Vagina (tissue), 2 donors: ENCODE results near the gene DDX4.

ENCODE experiments used
- POLR2A ChIP-seq, 2 donors: fragments of 450-650 bp; IDR thresholded peaks; one replicate each; pipeline ENCODE4 v1.6.1; 2017; ENCODE audit warnings: antibody characterized with exemption in 2 of 2, mild to moderate bottlenecking in 2 of 2, moderate library complexity in 2 of 2
- POLR2AphosphoS5 ChIP-seq, 2 donors: sonication (generic); formaldehyde crosslinking; IDR thresholded peaks; one replicate each; pipeline ENCODE4 v1.9.0; 2017; ENCODE audit warnings: antibody characterized with exemption in 2 of 2, mild to moderate bottlenecking in 2 of 2, low read depth in 1 of 2; ENCODE audit not compliant: insufficient read depth in 1 of 2
- TF ChIP-seq, protein P1 (sequence below), 3 experiments: fragments of 450-650 bp in 2 of 3; fragments of 200-600 bp in 1 of 3; sonication (generic) in 1 of 3; IDR thresholded peaks; one replicate each; pipeline ENCODE4 v1.5.1; 2017 to 2019; ENCODE audit warnings: antibody characterized with exemption in 3 of 3, mild to moderate bottlenecking in 2 of 3, moderate library complexity in 2 of 3

DNA sequence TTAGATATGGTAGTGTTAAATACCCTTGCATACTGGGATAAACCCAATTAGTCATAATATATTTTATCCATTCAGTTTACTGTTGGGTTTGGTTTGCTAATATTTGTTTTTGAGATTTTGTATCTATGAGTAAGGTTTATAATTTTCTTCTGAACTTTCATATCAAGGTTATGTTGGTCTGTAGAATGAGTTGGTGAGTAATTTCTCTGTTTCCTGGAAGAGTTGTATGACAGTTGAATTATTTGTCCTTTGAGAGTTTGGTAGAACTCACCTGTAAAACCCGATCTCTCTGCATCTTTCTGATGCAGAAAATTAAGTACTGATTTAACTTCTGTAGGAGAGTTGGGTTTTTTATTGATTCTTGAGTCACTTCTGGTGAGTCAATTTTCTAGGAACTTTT, 20.4 kb downstream of the DDX4 start:
- TF ChIP-seq, protein P1, sequence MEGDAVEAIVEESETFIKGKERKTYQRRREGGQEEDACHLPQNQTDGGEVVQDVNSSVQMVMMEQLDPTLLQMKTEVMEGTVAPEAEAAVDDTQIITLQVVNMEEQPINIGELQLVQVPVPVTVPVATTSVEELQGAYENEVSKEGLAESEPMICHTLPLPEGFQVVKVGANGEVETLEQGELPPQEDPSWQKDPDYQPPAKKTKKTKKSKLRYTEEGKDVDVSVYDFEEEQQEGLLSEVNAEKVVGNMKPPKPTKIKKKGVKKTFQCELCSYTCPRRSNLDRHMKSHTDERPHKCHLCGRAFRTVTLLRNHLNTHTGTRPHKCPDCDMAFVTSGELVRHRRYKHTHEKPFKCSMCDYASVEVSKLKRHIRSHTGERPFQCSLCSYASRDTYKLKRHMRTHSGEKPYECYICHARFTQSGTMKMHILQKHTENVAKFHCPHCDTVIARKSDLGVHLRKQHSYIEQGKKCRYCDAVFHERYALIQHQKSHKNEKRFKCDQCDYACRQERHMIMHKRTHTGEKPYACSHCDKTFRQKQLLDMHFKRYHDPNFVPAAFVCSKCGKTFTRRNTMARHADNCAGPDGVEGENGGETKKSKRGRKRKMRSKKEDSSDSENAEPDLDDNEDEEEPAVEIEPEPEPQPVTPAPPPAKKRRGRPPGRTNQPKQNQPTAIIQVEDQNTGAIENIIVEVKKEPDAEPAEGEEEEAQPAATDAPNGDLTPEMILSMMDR (IDR thresholded peaks at IDR 0.05): no peak
- TF ChIP-seq POLR2A (IDR thresholded peaks at IDR 0.05) (no peak), POLR2AphosphoS5 (IDR thresholded peaks at IDR 0.05; ENCODE audit: insufficient read depth in 1 of 2, low read depth in 1 of 2) (no peak)
